Measurements from ENCODE around the gene CTNNA3.

The CTNNA3 gene

GRCh38 chr10:67098461-67098860 lies 597.5 kb downstream of the CTNNA3 start:
- no peak for DNase-seq

GRCh38 chr10:67095531-67095930 lies 600.5 kb downstream of the CTNNA3 start:
- DNase-seq, result no peak

GRCh38 chr10:67088036-67088435 lies 608.0 kb downstream of the CTNNA3 start:
- no peak for DNase-seq

GRCh38 chr10:67087135-67087425 lies 608.9 kb downstream of the CTNNA3 start:
- no peak for DNase-seq

GRCh38 chr10:67086327-67087134 lies 609.5 kb downstream of the CTNNA3 start:
- no peak for DNase-seq

GRCh38 chr10:67079126-67079525 lies 616.9 kb downstream of the CTNNA3 start:
- DNase-seq, result no peak

GRCh38 chr10:67077376-67077775 lies 618.6 kb downstream of the CTNNA3 start:
- no peak for DNase-seq

- no peak for DNase-seq
Observed at GRCh38 chr10:67076144-67076543, 619.9 kb downstream of the CTNNA3 start.

- DNase-seq, result no peak
Observed at GRCh38 chr10:67075491-67075971, 620.5 kb downstream of the CTNNA3 start.

- DNase-seq, result no peak
Observed at GRCh38 chr10:67072654-67073053, 623.3 kb downstream of the CTNNA3 start.

GRCh38 chr10:67050415-67050814 lies 645.6 kb downstream of the CTNNA3 start:
- no peak for DNase-seq

GRCh38 chr10:67049988-67050387 lies 646.0 kb downstream of the CTNNA3 start:
- no peak for DNase-seq

GRCh38 chr10:67046507-67046906 lies 649.5 kb downstream of the CTNNA3 start:
- no peak for DNase-seq

GRCh38 chr10:67045404-67045803 lies 650.6 kb downstream of the CTNNA3 start:
- DNase-seq, result no peak

GRCh38 chr10:67043041-67043440 lies 653.0 kb downstream of the CTNNA3 start:
- no peak for DNase-seq

GRCh38 chr10:67036808-67037207 lies 659.2 kb downstream of the CTNNA3 start:
- DNase-seq, result no peak

- DNase-seq, result no peak
Observed at GRCh38 chr10:67033878-67034277, 662.1 kb downstream of the CTNNA3 start.

- no peak for DNase-seq
Observed at GRCh38 chr10:67022099-67022498, 673.9 kb downstream of the CTNNA3 start.

- no peak for DNase-seq
Observed at GRCh38 chr10:67017218-67017617, 678.8 kb downstream of the CTNNA3 start.

GRCh38 chr10:67015225-67015624 lies 680.8 kb downstream of the CTNNA3 start:
- no peak for DNase-seq

- no peak for DNase-seq
Observed at GRCh38 chr10:67011981-67012380, 684.0 kb downstream of the CTNNA3 start.

- no peak for DNase-seq
Observed at GRCh38 chr10:67011480-67011879, 684.5 kb downstream of the CTNNA3 start.

GRCh38 chr10:67005981-67006380 lies 690.0 kb downstream of the CTNNA3 start:
- no peak for DNase-seq

- no peak for DNase-seq
Observed at GRCh38 chr10:67004690-67005089, 691.3 kb downstream of the CTNNA3 start.

Measured in activated CD4-positive, CD25-positive, alpha-beta regulatory T cell treated with anti-CD3 and anti-CD28 coated beads, Interleukin-2, amount 50 U/mL, for 72 hours (primary cell).